MCF 10A (cell line): ENCODE data around the gene ZNF91. TPM values are rescaled to one million over a fixed set of nuclear protein-coding genes. Genes with fewer than 3 reads are reported as not detected.

Experiments used
- BruUV-seq: library from RNA; stranded (reverse); fragments of 400-500 nt; replicated peaks from 2 replicates; lab custom pipeline; 2021; lab: Mats Ljungman, UMichigan
- CTCF ChIA-PET: fragments of 300-600 bp; sonication (Branson Sonifier 250); formaldehyde crosslinking; extraction: SDS; loops from one replicate; lab custom pipeline; 2021; ENCODE audit warnings: antibody characterized with exemption, inconsistent platforms; lab: Yijun Ruan, JAX
- POLR2A ChIA-PET: fragments of 300-600, 350-650 bp; sonication (Branson Sonifier 250); formaldehyde crosslinking; extraction: SDS; loops from one replicate; lab custom pipeline; 2020; ENCODE audit warnings: antibody characterized with exemption, inconsistent platforms; lab: Yijun Ruan, JAX
- DNase-seq: peaks from one replicate; pipeline ENCODE4 v3.0.0-alpha.2; 2018; ENCODE audit not compliant: unreplicated experiment
- H3K27ac Mint-ChIP-seq: one replicate; pipeline ENCODE4 v1.8.0; 2022; ENCODE audit warnings: mild to moderate bottlenecking, low read depth, mixed read lengths; ENCODE audit not compliant: unreplicated experiment
- H3K27me3 Mint-ChIP-seq: one replicate; pipeline ENCODE4 v1.8.0; 2022; ENCODE audit warnings: mixed read lengths; ENCODE audit not compliant: insufficient read depth, unreplicated experiment
- H3K36me3 Mint-ChIP-seq: one replicate; pipeline ENCODE4 v1.8.0; 2022; ENCODE audit warnings: mild to moderate bottlenecking, moderate library complexity, mixed read lengths; ENCODE audit not compliant: insufficient read depth, unreplicated experiment
- H3K4me1 Mint-ChIP-seq: one replicate; pipeline ENCODE4 v1.8.0; 2022; ENCODE audit warnings: mixed read lengths; ENCODE audit not compliant: insufficient read depth, unreplicated experiment
- H3K4me3 Mint-ChIP-seq: one replicate; pipeline ENCODE4 v1.8.0; 2022; ENCODE audit warnings: mild to moderate bottlenecking, moderate library complexity, mixed read lengths; ENCODE audit not compliant: unreplicated experiment
- H3K9me3 Mint-ChIP-seq: one replicate; pipeline ENCODE4 v1.8.0; 2022; ENCODE audit warnings: mixed read lengths; ENCODE audit not compliant: unreplicated experiment
- CTCF ChIP-seq: fragments of 200-600 bp; IDR thresholded peaks from one replicate; pipeline ENCODE4 v1.8.0; 2022; ENCODE audit warnings: antibody characterized with exemption, mild to moderate bottlenecking; ENCODE audit not compliant: unreplicated experiment
- intact Hi-C: fragments of 100-400 bp; cut with micrococcal nuclease; formaldehyde crosslinking; loops from 2 replicates; pipeline ENCODE4 v1.14.1; 2022
- total RNA-seq: library from RNA; stranded (reverse); gene quantifications from 2 replicates; pipeline ENCODE4 v1.2.3, GENCODE V29; 2022

The ZNF91 gene
- total RNA-seq, 1 experiment from 2014 or later: 15.8 TPM

GRCh38 chr19:23351806-23352205 is 43.5 kb downstream of the ZNF91 start:
- intact Hi-C loops: no loop called here
- POLR2A ChIA-PET: no interaction called here
- no peak overlapping the region for H3K27ac Mint-ChIP-seq
- DNase-seq: no peak
- H3K27me3 Mint-ChIP-seq: no peaks in the 10 kb centered on the region
- H3K4me1 Mint-ChIP-seq: no peaks in the 10 kb centered on the region
- peaks cover 70% of the 10 kb centered on the region for H3K9me3 Mint-ChIP-seq
- H3K4me3 Mint-ChIP-seq: no peak overlapping the region
- CTCF ChIA-PET: no interaction called here
- H3K36me3 Mint-ChIP-seq: peaks cover 78% of the 10 kb centered on the region
- BruUV-seq: no TSS peak
- no peak for TF ChIP-seq CTCF

DNA sequence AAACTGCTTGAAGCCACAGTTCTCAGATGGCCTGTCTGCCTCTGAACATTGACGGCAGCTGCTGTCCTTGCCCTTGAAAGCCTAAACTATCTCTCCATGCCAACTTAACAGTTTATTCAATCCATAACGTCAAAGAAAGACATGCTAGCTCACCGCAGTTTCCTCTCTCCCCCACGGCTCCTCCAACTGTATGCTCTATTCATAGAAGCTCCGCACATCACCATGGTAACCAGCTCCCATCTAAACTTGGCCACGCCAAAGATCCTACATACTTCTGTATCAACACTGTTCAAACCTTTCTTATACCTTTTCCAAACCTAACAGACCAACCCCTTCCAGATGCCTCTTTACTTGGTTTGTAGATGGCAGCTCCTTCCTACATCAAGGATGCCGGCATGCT is 48.6 kb downstream of the ZNF91 start:
- no peaks in the 10 kb centered on the region for H3K4me1 Mint-ChIP-seq
- no TSS peak for BruUV-seq
- H3K36me3 Mint-ChIP-seq: peaks cover 74% of the 10 kb centered on the region
- H3K9me3 Mint-ChIP-seq: peaks cover 51% of the 10 kb centered on the region
- no peak for DNase-seq
- H3K4me3 Mint-ChIP-seq: no peak overlapping the region
- H3K27me3 Mint-ChIP-seq: no peaks in the 10 kb centered on the region
- intact Hi-C loops: no loop called here
- ChIA-PET POLR2A (no interaction called here), CTCF (interaction anchor here (1.1 kb wide), 1 partner anchor 9 kb away, joined by 3 read pairs; no protein-coding TSS in a partner anchor)
- no peak for TF ChIP-seq CTCF
- no peak overlapping the region for H3K27ac Mint-ChIP-seq

GRCh38 chr19:23345838-23346237 is 49.4 kb downstream of the ZNF91 start:
- TF ChIP-seq CTCF: peak; percentile 12
- POLR2A ChIA-PET: no interaction called here
- CTCF ChIA-PET: interaction anchor here (0.5 to 1.1 kb wide), 3 partner anchors 8 to 247 kb away, joined by 3 read pairs; no protein-coding TSS in a partner anchor
- Mint-ChIP-seq H3K4me1 (no peaks in the 10 kb centered on the region), H3K9me3 (peaks cover 47% of the 10 kb centered on the region), H3K27ac (no peak overlapping the region), H3K4me3 (no peak overlapping the region), H3K27me3 (no peaks in the 10 kb centered on the region), H3K36me3 (peaks cover 66% of the 10 kb centered on the region)
- BruUV-seq: no TSS peak
- intact Hi-C loops: no loop called here
- DNase-seq: no peak

DNA sequence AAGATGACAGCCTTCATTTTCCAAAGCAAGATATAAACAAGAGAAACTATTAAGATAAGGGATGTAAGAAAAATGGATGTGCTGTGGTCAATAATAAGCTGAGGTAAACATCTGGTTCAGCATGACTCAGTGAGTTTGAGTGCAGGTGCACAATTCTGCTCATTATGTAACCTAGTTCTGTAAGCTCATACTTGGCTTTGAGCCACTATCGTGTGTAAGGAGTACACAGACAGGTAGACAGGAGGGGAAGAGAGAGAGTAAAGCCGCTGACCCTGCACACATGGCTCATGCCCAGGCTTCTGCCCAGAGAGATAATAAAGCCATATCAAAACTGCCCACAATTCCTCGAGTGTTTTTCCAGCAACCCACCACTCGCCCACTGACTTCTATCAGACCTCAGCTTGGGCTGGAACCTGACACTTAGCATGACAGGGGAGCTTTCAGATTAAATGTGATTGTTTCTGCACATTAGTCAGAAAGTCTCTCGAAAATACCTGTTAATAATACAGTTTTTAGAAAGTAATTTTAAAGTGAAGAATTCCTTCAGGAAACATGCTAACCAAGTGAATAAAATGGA is 51.7 kb downstream of the ZNF91 start:
- Mint-ChIP-seq H3K36me3 (peaks cover 58% of the 10 kb centered on the region), H3K27me3 (no peaks in the 10 kb centered on the region), H3K4me3 (no peak overlapping the region), H3K4me1 (no peaks in the 10 kb centered on the region), H3K9me3 (peaks cover 44% of the 10 kb centered on the region), H3K27ac (no peak overlapping the region)
- TF ChIP-seq CTCF: no peak
- peak; percentile 8 for DNase-seq
- ChIA-PET POLR2A (interaction anchor here (0.6 to 0.7 kb wide), 4 partner anchors 33 to 150 kb away, joined by 3 to 5 read pairs (median 4); no protein-coding TSS in a partner anchor), CTCF (interaction anchor here (0.7 kb wide), 1 partner anchor 8 kb away, joined by 3 read pairs; no protein-coding TSS in a partner anchor)
- no TSS peak for BruUV-seq
- intact Hi-C loops: no loop called here
